OCI-LY3 (cell line): ENCODE measurements around the gene SCN3B.

Source experiments
- H2AFZ ChIP-seq: fragments of 200-600, 300-600 bp; shearing (Covaris generic); 2 replicates; pipeline ENCODE4 v1.6.0; 2014; ENCODE audit warnings: antibody characterized with exemption, low read depth, low read length
- H3K27ac ChIP-seq: fragments of 200-600, 300-600 bp; sonication (generic); 2 replicates; pipeline ENCODE4 v1.5.1; 2014; ENCODE audit warnings: mild to moderate bottlenecking, low read length, moderate library complexity, mixed read lengths
- H3K27me3 ChIP-seq: fragments of 200-600, 300-600 bp; sonication (generic); 2 replicates; pipeline ENCODE4 v1.6.1; 2014; ENCODE audit warnings: low read depth, low read length, mixed read lengths
- H3K36me3 ChIP-seq: fragments of 200-600, 300-600 bp; sonication (generic); replicated peaks from 2 replicates; pipeline ENCODE3; 2014; ENCODE audit warnings: low read depth, low read length, mixed read lengths
- H3K4me1 ChIP-seq: fragments of 300-600, 200-600 bp; sonication (generic); 2 replicates; pipeline ENCODE4 v1.6.1; 2014; ENCODE audit warnings: low read length, mixed read lengths
- H3K4me2 ChIP-seq: fragments of 200-600, 300-600 bp; sonication (generic); 2 replicates; pipeline ENCODE4 v1.6.1; 2014; ENCODE audit warnings: low read length, mixed read lengths
- H3K4me3 ChIP-seq: fragments of 300-600, 200-600 bp; sonication (generic); 2 replicates; pipeline ENCODE4 v1.5.1; 2014; ENCODE audit warnings: antibody characterized with exemption, mild to moderate bottlenecking, low read length, moderate library complexity
- H3K79me2 ChIP-seq: fragments of 300-600, 200-600 bp; shearing (Covaris generic); 2 replicates; pipeline ENCODE4 v1.6.1; 2014; ENCODE audit warnings: mild to moderate bottlenecking, low read length, mixed read lengths
- H3K9ac ChIP-seq: fragments of 300-600, 200-600 bp; shearing (Covaris generic); 2 replicates; pipeline ENCODE4 v1.6.0; 2014; ENCODE audit warnings: mild to moderate bottlenecking, low read length, moderate library complexity
- H3K9me3 ChIP-seq: fragments of 200-600, 300-600 bp; shearing (Covaris generic); 2 replicates; pipeline ENCODE4 v1.6.1; 2014; ENCODE audit warnings: low read length, mixed read lengths; ENCODE audit not compliant: insufficient read depth
- H4K20me1 ChIP-seq: fragments of 200-600, 300-600 bp; sonication (generic); 2 replicates; pipeline ENCODE4 v1.6.1; 2016; ENCODE audit warnings: low read length, mixed read lengths; ENCODE audit not compliant: insufficient read depth
- CTCF ChIP-seq: fragments of 200-600, 300-600 bp; sonication (generic); IDR thresholded peaks from 2 replicates; pipeline ENCODE4 v1.5.1; 2014; ENCODE audit warnings: antibody characterized with exemption, low read length, low read depth
- EZH2phosphoT487 ChIP-seq: fragments of 200-600 bp; shearing (Covaris generic); IDR thresholded peaks from 2 replicates; pipeline ENCODE4 v1.6.1; 2018; ENCODE audit warnings: antibody characterized with exemption, mixed run types, low read depth

Gene SCN3B

GRCh38 chr11:123616505-123617198 is 37.8 kb downstream of the SCN3B start:
- no peaks in the 10 kb centered on the region for H3K36me3 ChIP-seq

GRCh38 chr11:123611698-123612097 is 42.7 kb downstream of the SCN3B start:
- H3K4me3 ChIP-seq: no peak overlapping the region
- no peaks in the 10 kb centered on the region for H3K36me3 ChIP-seq
- no peak for TF ChIP-seq CTCF
- TF ChIP-seq EZH2phosphoT487: no peak

More at GRCh38 chr11:123616505-123617198, 37.8 kb downstream of the SCN3B start:
- no peaks in the 10 kb centered on the region for H3K4me1 ChIP-seq
- no peak overlapping the region for H3K4me3 ChIP-seq
- H2AFZ ChIP-seq: no peak overlapping the region
- H3K27ac ChIP-seq: no peak overlapping the region
- no peaks in the 10 kb centered on the region for H3K27me3 ChIP-seq
- H4K20me1 ChIP-seq: no peaks in the 10 kb centered on the region
- no peaks in the 10 kb centered on the region for H3K9me3 ChIP-seq
- TF ChIP-seq CTCF (no peak), EZH2phosphoT487 (no peak)
- H3K9ac ChIP-seq: no peak overlapping the region
- no peak overlapping the region for H3K4me2 ChIP-seq
- H3K79me2 ChIP-seq: no peaks in the 10 kb centered on the region

GRCh38 chr11:123608945-123609344 is 45.5 kb downstream of the SCN3B start:
- H3K79me2 ChIP-seq: no peaks in the 10 kb centered on the region
- H4K20me1 ChIP-seq: no peaks in the 10 kb centered on the region
- H3K4me1 ChIP-seq: peaks cover 2% of the 10 kb centered on the region
- no peak overlapping the region for H3K4me2 ChIP-seq
- TF ChIP-seq EZH2phosphoT487 (no peak), CTCF (no peak)
- no peak overlapping the region for H3K4me3 ChIP-seq
- no peak overlapping the region for H3K9ac ChIP-seq
- H3K9me3 ChIP-seq: no peaks in the 10 kb centered on the region
- no peaks in the 10 kb centered on the region for H3K27me3 ChIP-seq
- H3K36me3 ChIP-seq: no peaks in the 10 kb centered on the region
- H3K27ac ChIP-seq: no peak overlapping the region
- H2AFZ ChIP-seq: no peak overlapping the region

More at GRCh38 chr11:123611698-123612097, 42.7 kb downstream of the SCN3B start:
- Histone ChIP-seq H3K9me3 (no peaks in the 10 kb centered on the region), H3K27me3 (no peaks in the 10 kb centered on the region), H3K27ac (no peak overlapping the region), H2AFZ (no peak overlapping the region), H3K9ac (no peak overlapping the region), H3K4me2 (no peak overlapping the region), H3K79me2 (no peaks in the 10 kb centered on the region), H3K4me1 (no peaks in the 10 kb centered on the region), H4K20me1 (no peaks in the 10 kb centered on the region)

GRCh38 chr11:123608371-123608770 is 46.1 kb downstream of the SCN3B start:
- peaks cover 2% of the 10 kb centered on the region; the same call in 1 of the 2 replicates for H4K20me1 ChIP-seq
- no peak overlapping the region for H3K9ac ChIP-seq
- no peaks in the 10 kb centered on the region for H3K79me2 ChIP-seq
- H3K4me2 ChIP-seq: no peak overlapping the region
- no peaks in the 10 kb centered on the region for H3K9me3 ChIP-seq
- no peak overlapping the region for H2AFZ ChIP-seq
- no peaks in the 10 kb centered on the region for H3K27me3 ChIP-seq
- no peaks in the 10 kb centered on the region for H3K36me3 ChIP-seq
- H3K4me3 ChIP-seq: no peak overlapping the region
- TF ChIP-seq EZH2phosphoT487: no peak
- TF ChIP-seq CTCF: no peak
- H3K4me1 ChIP-seq: peaks cover 8% of the 10 kb centered on the region
- H3K27ac ChIP-seq: no peak overlapping the region
